Esophagus squamous epithelium (tissue), 5 donors: Measurements from ENCODE around the gene NTPCR. TPM values are rescaled to one million over a fixed set of nuclear protein-coding genes. Genes with fewer than 3 reads are reported as not detected.
"Not testable (repeated sequence)": the region's sequence is repeated elsewhere in the genome, so short reads cannot be mapped to it uniquely, and the experiment has no call there.

Experiments used
- DNase-seq: peaks from one replicate; lab custom pipeline; 2025; lab: John Stamatoyannopoulos, UW
- H3K27ac ChIP-seq, 4 donors: fragments of 200-600 bp; sonication (generic); one replicate each; pipeline ENCODE4 v1.5.1; 2016 to 2019; ENCODE audit warnings: mild to moderate bottlenecking in 1 of 4
- H3K27me3 ChIP-seq, 4 donors: fragments of 200-600 bp; sonication (generic); 1 replicate in 3 of 4; 2 replicates in 1 of 4; pipeline versions ENCODE4 v1.5.1 to v1.6.0; 2017 to 2021; ENCODE audit warnings: antibody characterized with exemption in 1 of 4
- H3K36me3 ChIP-seq, 3 donors: fragments of 200-600 bp; sonication (generic); one replicate each; pipeline ENCODE4 v1.5.1; 2016 to 2019
- H3K4me1 ChIP-seq, 3 donors: fragments of 200-600 bp; sonication (generic); one replicate each; pipeline ENCODE4 v1.5.1; 2017 to 2019
- H3K4me3 ChIP-seq, 4 donors: fragments of 200-600 bp; sonication (generic); 1 replicate in 3 of 4; 2 replicates in 1 of 4; pipeline ENCODE4 v1.5.1; 2016 to 2019; ENCODE audit warnings: mild to moderate bottlenecking in 2 of 4, moderate library complexity in 1 of 4
- H3K9me3 ChIP-seq, 3 donors: fragments of 200-600 bp; sonication (generic); one replicate each; pipeline ENCODE4 v1.5.1; 2016 to 2019
- CTCF ChIP-seq, 6 experiments: fragments of 450-650 bp in 4 of 6; fragments of 200-600 bp in 2 of 6; sonication (generic) in 2 of 6; IDR thresholded peaks; one replicate each; pipeline ENCODE4 v1.5.1; 2016 to 2019; ENCODE audit warnings: antibody characterized with exemption in 6 of 6, mild to moderate bottlenecking in 4 of 6, moderate library complexity in 4 of 6
- POLR2A ChIP-seq, 4 donors: fragments of 450-650 bp; IDR thresholded peaks; one replicate each; pipeline ENCODE4 v1.6.1; 2017; ENCODE audit warnings: antibody characterized with exemption in 4 of 4, mild to moderate bottlenecking in 4 of 4, moderate library complexity in 3 of 4
- WGBS, 2 donors: methylation state at CpG; one replicate each; pipeline ENCODE4 v1.1.5; 2018; 5-methylcytosine and 5-hydroxymethylcytosine counted together
- intact Hi-C: fragments of 100-400 bp; cut with DNase I; formaldehyde crosslinking; loops from one replicate; pipeline ENCODE4 v1.15.0; 2022
- total RNA-seq, 4 donors: library from RNA; depleted of rRNA; stranded (reverse); fragments of >200 nt; gene quantifications; one replicate each; pipeline ENCODE4 v1.1.0, GENCODE V29; 2016
- donor health status: DM: yes; HTN: yes; CAD: no.

NTPCR gene
- total RNA-seq, 4 donors from 2014 or later, result 19.9 to 35.8 (median 23.4) TPM

- H3K27ac ChIP-seq, result no peak overlapping the region
- no peak overlapping the region for H3K4me3 ChIP-seq
- no peaks in the 10 kb centered on the region for H3K9me3 ChIP-seq
- no peaks in the 10 kb centered on the region for H3K27me3 ChIP-seq
- 75 to 85% methylated on average over 5 of the region's 5 CpGs for WGBS, 2 donors
- intact Hi-C loops, result no loop called here
- no peak for DNase-seq
- TF ChIP-seq POLR2A (IDR thresholded peaks at IDR 0.05) (no peak), CTCF (IDR thresholded peaks at IDR 0.05) (no peak)
- no peaks in the 10 kb centered on the region for H3K36me3 ChIP-seq
- H3K4me1 ChIP-seq, result no peaks in the 10 kb centered on the region
Observed at GRCh38 chr1:232925421-232926220, 24.8 kb upstream of the NTPCR start.

- H3K36me3 ChIP-seq, H3K27me3 ChIP-seq, H3K27ac ChIP-seq, H3K9me3 ChIP-seq, DNase-seq, H3K4me1 ChIP-seq, intact Hi-C loops, H3K4me3 ChIP-seq: not testable (repeated sequence)
- WGBS, 2 donors, result 73 to 79% methylated on average over 6 of the region's 6 CpGs
Observed at GRCh38 chr1:232927166-232927565, 23.2 kb upstream of the NTPCR start.

GRCh38 chr1:232927830-232928505, 22.4 kb upstream of the NTPCR start:
- no peaks in the 10 kb centered on the region for H3K9me3 ChIP-seq
- H3K27ac ChIP-seq, result no peak overlapping the region
- H3K4me3 ChIP-seq, result no peak overlapping the region
- H3K27me3 ChIP-seq, result no peaks in the 10 kb centered on the region
- TF ChIP-seq POLR2A (IDR thresholded peaks at IDR 0.05) (no peak), CTCF (IDR thresholded peaks at IDR 0.05) (no peak)
- DNase-seq, result no peak
- H3K36me3 ChIP-seq, result no peaks in the 10 kb centered on the region
- intact Hi-C loops, result no loop called here
- 78 to 96% methylated on average over 4 of the region's 4 CpGs for WGBS, 2 donors
- no peaks in the 10 kb centered on the region for H3K4me1 ChIP-seq

- Histone ChIP-seq H3K4me3 (no peak overlapping the region), H3K36me3 (no peaks in the 10 kb centered on the region), H3K27me3 (peaks cover 0 to 7% (median 0%) of the 10 kb centered on the region in 4 donors), H3K4me1 (no peaks in the 10 kb centered on the region), H3K9me3 (no peaks in the 10 kb centered on the region), H3K27ac (no peak overlapping the region)
- no peak for DNase-seq
- TF ChIP-seq CTCF (IDR thresholded peaks at IDR 0.05), result no peak
- no peak for TF ChIP-seq POLR2A (IDR thresholded peaks at IDR 0.05)
- intact Hi-C loops, result no loop called here
- 88 to 97% methylated on average over 3 of the region's 3 CpGs for WGBS, 2 donors
Observed at GRCh38 chr1:232932486-232933425, 17.7 kb upstream of the NTPCR start.

GRCh38 chr1:232936941-232937340, 13.5 kb upstream of the NTPCR start:
- TF ChIP-seq POLR2A (IDR thresholded peaks at IDR 0.05) (no peak), CTCF (IDR thresholded peaks at IDR 0.05) (no peak)
- Histone ChIP-seq H3K4me1 (no peaks in the 10 kb centered on the region), H3K27ac (no peak overlapping the region), H3K36me3 (no peaks in the 10 kb centered on the region), H3K27me3 (peaks cover 0 to 16% (median 0%) of the 10 kb centered on the region in 4 donors), H3K4me3 (no peak overlapping the region), H3K9me3 (no peaks in the 10 kb centered on the region)
- intact Hi-C loops, result no loop called here
- whole genome bisulfite sequencing, 2 donors, result 93% methylated on average over 6 of the region's 6 CpGs
- no peak for DNase-seq
